Esophagus squamous epithelium (tissue), 5 donors: ENCODE data around the gene YBX2. TPM values are rescaled to one million over a fixed set of nuclear protein-coding genes. Genes with fewer than 3 reads are reported as not detected.

Experiments used
- DNase-seq: peaks from one replicate; lab custom pipeline; 2025; lab: John Stamatoyannopoulos, UW
- H3K27ac ChIP-seq, 4 donors: fragments of 200-600 bp; sonication (generic); one replicate each; pipeline ENCODE4 v1.5.1; 2016 to 2019; ENCODE audit warnings: mild to moderate bottlenecking in 1 of 4
- H3K27me3 ChIP-seq, 4 donors: fragments of 200-600 bp; sonication (generic); 1 replicate in 3 of 4; 2 replicates in 1 of 4; pipeline versions ENCODE4 v1.5.1 to v1.6.0; 2017 to 2021; ENCODE audit warnings: antibody characterized with exemption in 1 of 4
- H3K36me3 ChIP-seq, 3 donors: fragments of 200-600 bp; sonication (generic); one replicate each; pipeline ENCODE4 v1.5.1; 2016 to 2019
- H3K4me1 ChIP-seq, 3 donors: fragments of 200-600 bp; sonication (generic); one replicate each; pipeline ENCODE4 v1.5.1; 2017 to 2019
- H3K4me3 ChIP-seq, 4 donors: fragments of 200-600 bp; sonication (generic); 1 replicate in 3 of 4; 2 replicates in 1 of 4; pipeline ENCODE4 v1.5.1; 2016 to 2019; ENCODE audit warnings: mild to moderate bottlenecking in 2 of 4, moderate library complexity in 1 of 4
- H3K9me3 ChIP-seq, 3 donors: fragments of 200-600 bp; sonication (generic); one replicate each; pipeline ENCODE4 v1.5.1; 2016 to 2019
- POLR2A ChIP-seq, 4 donors: fragments of 450-650 bp; IDR thresholded peaks; one replicate each; pipeline ENCODE4 v1.6.1; 2017; ENCODE audit warnings: antibody characterized with exemption in 4 of 4, mild to moderate bottlenecking in 4 of 4, moderate library complexity in 3 of 4
- WGBS, 2 donors: methylation state at CpG; one replicate each; pipeline ENCODE4 v1.1.5; 2018; 5-methylcytosine and 5-hydroxymethylcytosine counted together
- intact Hi-C: fragments of 100-400 bp; cut with DNase I; formaldehyde crosslinking; loops from one replicate; pipeline ENCODE4 v1.15.0; 2022
- total RNA-seq, 4 donors: library from RNA; depleted of rRNA; stranded (reverse); fragments of >200 nt; gene quantifications; one replicate each; pipeline ENCODE4 v1.1.0, GENCODE V29; 2016
- TF ChIP-seq, protein P1 (sequence below), 6 experiments: fragments of 450-650 bp in 4 of 6; fragments of 200-600 bp in 2 of 6; sonication (generic) in 2 of 6; IDR thresholded peaks; one replicate each; pipeline ENCODE4 v1.5.1; 2016 to 2019; ENCODE audit warnings: antibody characterized with exemption in 6 of 6, mild to moderate bottlenecking in 4 of 6, moderate library complexity in 4 of 6
- donor health status: DM: yes; HTN: yes; CAD: no.

The YBX2 gene
- total RNA-seq, 4 donors from 2014 or later, result 0.44 to 3.8 (median 2.3) TPM

DNA sequence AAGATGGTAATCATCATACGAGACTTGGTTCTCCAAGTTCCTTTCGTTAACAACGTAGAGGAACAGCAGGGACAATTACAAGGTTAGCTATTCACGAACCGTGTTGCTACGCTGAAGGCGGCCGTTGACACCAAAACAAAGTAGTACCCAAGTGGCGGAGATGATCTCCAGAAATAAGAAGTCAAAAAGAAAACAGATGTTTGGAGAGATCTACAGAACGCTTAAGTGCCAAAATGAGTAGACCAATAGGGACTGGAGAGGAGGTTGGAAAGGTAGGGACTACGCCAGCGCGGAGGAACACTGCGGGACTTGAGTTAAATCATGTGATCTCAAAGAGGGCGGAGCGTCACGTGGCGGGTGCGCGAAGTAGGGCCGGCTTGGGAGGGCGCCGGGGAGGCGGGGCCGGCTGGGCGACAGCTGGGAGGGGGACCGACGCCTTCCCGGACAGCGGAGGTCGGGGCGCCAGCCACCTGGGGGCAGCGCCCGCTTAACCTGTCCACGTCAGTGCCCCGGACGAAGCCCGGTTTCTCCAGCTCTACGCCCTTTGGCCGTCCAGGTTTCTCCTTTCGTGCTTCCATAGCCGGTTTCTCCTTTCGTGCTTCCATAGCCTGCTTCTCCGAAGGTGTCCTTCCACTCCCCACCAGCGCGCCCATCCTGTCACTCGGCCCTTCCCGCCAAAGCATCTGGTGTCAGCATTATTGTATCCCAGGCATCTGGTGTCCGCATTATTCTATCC is 51.6 kb downstream of the YBX2 start:
- H3K9me3 ChIP-seq, result no peaks in the 10 kb centered on the region
- peaks cover 31 to 55% (median 35%) of the 10 kb centered on the region in 3 donors for H3K36me3 ChIP-seq
- peaks cover 18 to 45% (median 32%) of the 10 kb centered on the region in 3 donors for H3K4me1 ChIP-seq
- WGBS, 2 donors, result 2 to 3% methylated on average over 31 to 36 of the region's 49 CpGs
- H3K27ac ChIP-seq, result peak overlapping the region; percentile 97 to 100 (median 99)
- peak in 3 of 4 donors; percentile 27 to 68 (median 35) for TF ChIP-seq POLR2A (IDR thresholded peaks at IDR 0.05)
- TF ChIP-seq, protein P1, sequence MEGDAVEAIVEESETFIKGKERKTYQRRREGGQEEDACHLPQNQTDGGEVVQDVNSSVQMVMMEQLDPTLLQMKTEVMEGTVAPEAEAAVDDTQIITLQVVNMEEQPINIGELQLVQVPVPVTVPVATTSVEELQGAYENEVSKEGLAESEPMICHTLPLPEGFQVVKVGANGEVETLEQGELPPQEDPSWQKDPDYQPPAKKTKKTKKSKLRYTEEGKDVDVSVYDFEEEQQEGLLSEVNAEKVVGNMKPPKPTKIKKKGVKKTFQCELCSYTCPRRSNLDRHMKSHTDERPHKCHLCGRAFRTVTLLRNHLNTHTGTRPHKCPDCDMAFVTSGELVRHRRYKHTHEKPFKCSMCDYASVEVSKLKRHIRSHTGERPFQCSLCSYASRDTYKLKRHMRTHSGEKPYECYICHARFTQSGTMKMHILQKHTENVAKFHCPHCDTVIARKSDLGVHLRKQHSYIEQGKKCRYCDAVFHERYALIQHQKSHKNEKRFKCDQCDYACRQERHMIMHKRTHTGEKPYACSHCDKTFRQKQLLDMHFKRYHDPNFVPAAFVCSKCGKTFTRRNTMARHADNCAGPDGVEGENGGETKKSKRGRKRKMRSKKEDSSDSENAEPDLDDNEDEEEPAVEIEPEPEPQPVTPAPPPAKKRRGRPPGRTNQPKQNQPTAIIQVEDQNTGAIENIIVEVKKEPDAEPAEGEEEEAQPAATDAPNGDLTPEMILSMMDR (IDR thresholded peaks at IDR 0.05), result peak in 3 of 6 experiments; percentile 4 to 13 (median 8)
- peak; percentile 77 for DNase-seq
- intact Hi-C loops, result no loop called here
- H3K4me3 ChIP-seq, result peak overlapping the region; percentile 76 to 99 (median 92)
- H3K27me3 ChIP-seq, result no peaks in the 10 kb centered on the region

DNA sequence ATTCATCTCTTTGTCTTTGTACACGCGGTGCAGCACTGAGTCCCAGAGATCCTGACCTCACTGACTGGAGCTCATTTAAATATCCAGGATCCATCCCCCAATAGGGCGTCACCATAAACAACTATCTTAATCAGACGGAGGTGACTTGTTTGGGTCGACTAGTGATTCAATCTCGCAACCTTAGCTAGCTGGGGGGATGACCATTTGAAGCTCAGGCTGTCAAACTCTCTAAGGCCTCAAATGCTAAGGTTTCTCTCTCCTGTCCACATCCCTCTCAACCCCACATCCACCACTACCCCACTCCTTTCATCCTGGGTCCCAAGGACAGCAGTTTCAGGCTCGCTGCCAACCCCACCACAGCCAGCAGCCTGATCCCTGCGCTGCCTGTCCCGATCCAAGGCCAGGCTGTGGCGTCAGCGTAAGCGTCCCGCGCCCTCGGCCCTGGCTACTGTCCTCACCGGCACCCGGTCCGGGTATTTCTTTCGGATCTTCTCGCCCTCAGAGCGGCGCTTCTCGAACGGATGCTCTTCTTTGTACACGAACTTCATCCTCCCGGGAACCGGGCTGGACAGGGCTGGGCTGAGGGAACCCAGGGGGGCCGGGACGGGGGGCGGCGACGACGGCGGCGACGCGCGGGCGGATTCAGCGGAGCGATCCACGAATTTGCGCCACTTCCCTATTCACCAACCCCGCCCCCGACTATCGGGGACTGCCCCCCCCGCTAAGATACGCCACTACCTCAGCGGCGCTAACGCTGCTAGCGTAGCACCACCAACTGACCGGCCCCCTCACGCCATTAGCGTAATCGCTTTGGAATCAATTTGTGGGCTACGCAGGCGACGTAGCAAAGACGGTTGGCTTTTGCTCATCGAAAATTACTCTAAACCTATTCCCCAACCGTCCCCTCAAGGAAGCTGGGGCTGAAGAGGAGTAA is 52.4 kb downstream of the YBX2 start, which contains the start of gene GABARAP:
Gene GABARAP, minus strand, starts transcription at position 667 of the 934 bp plus-strand sequence. Its CDS starts 119 bp downstream, at position 548.
- peaks cover 23 to 45% (median 38%) of the 10 kb centered on the region in 3 donors for H3K4me1 ChIP-seq
- 0% methylated on average over 21 to 24 of the region's 62 CpGs for WGBS, 2 donors
- TF ChIP-seq, protein P1 (IDR thresholded peaks at IDR 0.05), result no peak
- peak in 2 of 4 donors; percentile 37 to 77 for TF ChIP-seq POLR2A (IDR thresholded peaks at IDR 0.05)
- H3K27ac ChIP-seq, result peak within 1 kb of the TSS; percentile 97 to 100 (median 99)
- no peaks in the 10 kb centered on the region for H3K27me3 ChIP-seq
- peak; percentile 54 for DNase-seq
- intact Hi-C loops, result no loop called here
- H3K36me3 ChIP-seq, result peaks cover 31 to 51% (median 35%) of the 10 kb centered on the region in 3 donors
- no peaks in the 10 kb centered on the region for H3K9me3 ChIP-seq
- peak within 1 kb of the TSS; percentile 76 to 99 (median 92) for H3K4me3 ChIP-seq

DNA sequence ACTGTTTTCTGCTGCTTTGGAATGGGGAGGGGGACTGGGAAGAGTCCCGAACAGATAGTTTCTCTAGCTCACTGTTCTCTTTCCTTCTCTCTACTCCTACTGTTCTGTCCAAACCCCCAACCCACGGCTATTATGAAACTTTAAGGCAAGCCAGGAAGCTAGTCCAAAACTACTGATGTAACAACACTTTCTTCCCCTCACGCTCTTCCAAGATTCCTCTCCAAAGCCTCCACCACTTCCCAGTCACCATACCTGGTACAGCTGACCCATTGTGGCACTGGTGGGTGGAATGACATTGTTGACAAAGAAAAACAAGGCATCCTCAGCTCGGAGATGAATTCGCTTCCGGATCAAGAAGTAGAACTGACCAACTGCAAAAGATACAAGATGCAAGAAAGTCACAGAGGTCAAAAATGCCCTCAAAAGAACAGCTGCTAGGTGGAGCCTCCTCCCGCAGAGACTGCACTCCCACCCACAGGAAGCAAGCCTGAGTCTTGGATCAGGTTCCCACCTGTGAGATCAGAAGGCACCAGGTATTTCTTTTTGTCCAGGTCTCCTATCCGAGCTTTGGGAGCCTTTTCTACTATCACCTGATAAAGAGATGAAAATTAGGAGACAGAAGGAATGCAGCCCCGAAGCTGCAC is 53.2 kb downstream of the YBX2 start:
- intact Hi-C loops, result no loop called here
- no peak for DNase-seq
- peak overlapping the region; percentile 76 to 99 (median 92) for H3K4me3 ChIP-seq
- H3K4me1 ChIP-seq, result peaks cover 29 to 47% (median 34%) of the 10 kb centered on the region in 3 donors
- TF ChIP-seq, protein P1 (IDR thresholded peaks at IDR 0.05), result no peak
- no peak for TF ChIP-seq POLR2A (IDR thresholded peaks at IDR 0.05)
- WGBS, 2 donors, result 23 to 29% methylated on average over 7 to 9 of the region's 9 CpGs
- no peaks in the 10 kb centered on the region for H3K9me3 ChIP-seq
- no peaks in the 10 kb centered on the region for H3K27me3 ChIP-seq
- H3K27ac ChIP-seq, result peak overlapping the region; percentile 97 to 100 (median 99)
- H3K36me3 ChIP-seq, result peaks cover 27 to 51% (median 27%) of the 10 kb centered on the region in 3 donors

DNA sequence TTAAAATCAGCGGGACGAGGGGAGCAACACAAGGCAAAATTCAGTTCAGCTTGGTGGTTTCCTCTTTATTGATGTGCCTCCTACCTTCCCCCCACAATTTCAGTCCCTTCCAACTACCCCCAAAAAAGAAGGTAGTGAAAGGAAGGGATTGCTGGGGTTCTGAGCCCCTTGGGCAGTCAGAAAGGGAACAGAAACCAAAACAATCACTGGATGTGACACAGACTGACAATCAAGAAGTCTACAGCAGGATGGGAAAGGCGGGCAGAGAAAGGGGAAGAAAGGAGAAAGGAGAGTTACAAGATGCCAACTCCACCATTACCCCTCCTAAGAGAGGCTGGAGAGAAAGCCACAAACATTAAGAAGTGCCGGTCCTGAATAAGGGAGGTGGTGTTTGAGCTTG is 54.1 kb downstream of the YBX2 start:
- WGBS, 2 donors, result 59 to 75% methylated on average over 4 of the region's 4 CpGs
- TF ChIP-seq, protein P1 (IDR thresholded peaks at IDR 0.05), result no peak
- TF ChIP-seq POLR2A (IDR thresholded peaks at IDR 0.05), result no peak
- no peaks in the 10 kb centered on the region for H3K27me3 ChIP-seq
- peaks cover 22 to 51% (median 29%) of the 10 kb centered on the region in 3 donors for H3K36me3 ChIP-seq
- peaks cover 30 to 56% (median 41%) of the 10 kb centered on the region in 3 donors for H3K4me1 ChIP-seq
- no peaks in the 10 kb centered on the region for H3K9me3 ChIP-seq
- H3K27ac ChIP-seq, result peak overlapping the region in 3 of 4 donors; percentile 97 to 100 (median 99)
- DNase-seq, result no peak
- intact Hi-C loops, result no loop called here
- peak overlapping the region in 3 of 4 donors; percentile 76 to 99 (median 99) for H3K4me3 ChIP-seq
